AG08396 (cell line): Measurements from ENCODE around the gene PAIP2.
"Not testable (repeated sequence)": the region's sequence is repeated elsewhere in the genome, so short reads cannot be mapped to it uniquely, and the experiment has no call there.

Source experiments
- DNase-seq: peaks from one replicate; pipeline ENCODE4 v3.0.0; 2012; ENCODE audit warnings: low spot score, mixed read lengths

Gene PAIP2, protein sequence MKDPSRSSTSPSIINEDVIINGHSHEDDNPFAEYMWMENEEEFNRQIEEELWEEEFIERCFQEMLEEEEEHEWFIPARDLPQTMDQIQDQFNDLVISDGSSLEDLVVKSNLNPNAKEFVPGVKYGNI

DNA sequence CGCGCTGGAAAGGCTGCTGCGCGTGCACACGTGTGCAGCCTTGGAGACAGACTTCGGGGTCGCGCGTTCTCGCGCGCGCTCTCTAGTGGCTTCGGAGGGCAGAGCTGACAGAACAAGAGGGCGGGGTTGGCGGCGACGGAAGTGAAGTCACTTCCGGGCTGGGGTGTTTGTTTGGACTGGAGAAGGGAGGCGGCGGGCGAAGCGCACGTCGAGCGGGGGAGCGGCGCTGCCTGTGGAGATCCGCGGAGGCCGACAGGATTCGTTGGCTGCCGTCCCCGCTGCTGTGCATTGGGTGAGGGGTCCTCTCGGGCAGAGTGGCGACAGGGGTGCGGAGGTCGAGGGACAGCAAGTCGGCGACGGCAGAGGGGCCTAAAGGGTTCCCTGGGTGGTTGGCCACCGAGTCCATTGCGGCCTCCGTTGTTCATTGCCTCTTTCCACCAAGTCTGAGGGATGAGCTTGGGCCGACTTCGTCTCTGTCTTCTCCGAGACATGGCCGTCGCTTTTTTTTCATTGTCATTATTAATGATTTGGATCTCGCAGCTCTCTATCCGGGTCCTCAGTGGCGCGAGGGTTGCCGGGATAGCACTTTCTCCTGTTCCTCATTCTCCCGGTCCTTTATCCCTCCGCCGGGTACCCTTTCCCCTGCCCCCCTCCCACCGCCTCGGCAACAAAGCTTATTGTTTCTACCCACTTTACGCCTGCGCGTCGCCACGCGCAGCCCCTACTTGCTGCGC is at the start of gene PAIP2:
TSS of gene PAIP2 (plus strand) at position 166 of the 734 bp plus-strand sequence. CDS start 21,931 bp downstream, outside the sequence.
- DNase-seq: peak; percentile 94

DNA sequence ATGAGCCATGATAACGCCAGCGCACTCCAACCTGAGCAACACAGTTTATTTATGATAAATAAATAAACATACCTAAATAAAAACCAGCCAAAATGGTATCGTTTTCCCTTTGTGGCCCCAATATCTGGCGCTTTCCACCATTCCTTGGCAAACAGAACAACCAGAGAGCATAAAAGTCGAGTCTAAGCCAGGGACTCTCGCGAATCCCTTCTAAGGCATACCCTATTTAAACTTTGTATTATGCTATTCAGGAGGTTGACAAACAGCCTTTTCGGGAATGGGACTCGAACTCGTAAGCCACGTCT is 48.5 kb upstream of the PAIP2 start:
- DNase-seq: no peak

DNA sequence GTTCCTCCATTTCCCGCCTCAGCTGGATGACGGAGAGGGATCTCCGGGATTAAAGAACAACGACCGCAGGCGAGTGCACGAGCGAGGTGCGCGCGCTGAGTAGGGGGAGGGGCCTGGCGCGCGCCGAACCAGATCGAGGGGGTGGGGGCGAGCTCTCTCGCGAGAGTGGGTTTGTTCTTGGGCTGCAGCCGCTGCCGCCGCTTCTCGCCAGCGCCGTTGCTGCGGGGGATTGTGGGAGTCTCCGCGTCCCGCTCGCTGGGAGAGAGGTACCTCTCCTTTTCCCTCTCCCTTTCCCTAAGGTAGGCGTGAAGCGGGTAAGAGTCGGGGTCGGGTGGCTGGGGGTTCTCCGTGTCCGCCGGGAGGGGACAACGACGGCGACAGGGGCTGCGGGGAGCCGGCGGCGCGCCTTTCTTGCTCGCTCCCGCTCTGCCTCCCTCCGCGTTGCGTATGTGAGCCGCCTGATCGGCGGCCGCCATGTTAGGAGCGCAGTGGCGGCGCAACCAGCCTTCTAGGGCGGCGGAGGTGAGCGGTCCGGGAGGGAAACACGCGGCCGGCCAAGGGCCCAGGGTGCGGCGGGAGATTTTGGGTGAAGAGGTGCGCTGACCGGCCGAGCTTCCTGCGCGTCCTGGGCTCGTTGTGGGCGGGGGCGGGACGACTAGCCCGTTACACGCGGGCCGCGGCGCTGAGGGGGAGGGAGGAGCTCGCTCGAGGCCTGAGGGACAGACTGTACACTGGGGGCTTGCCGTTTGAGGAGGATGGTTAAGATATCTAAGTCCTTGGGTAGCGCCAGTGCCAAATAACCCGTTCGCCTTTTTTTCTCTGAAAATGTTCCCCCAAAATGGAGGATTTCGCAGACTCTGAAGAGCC is 47.9 kb upstream of the PAIP2 start, which contains the start of gene MATR3:
TSS of gene MATR3 (plus strand) at position 234 of the 867 bp plus-strand sequence. CDS start 13,676 bp downstream, outside the sequence.
- peak; percentile 95 for DNase-seq

DNA sequence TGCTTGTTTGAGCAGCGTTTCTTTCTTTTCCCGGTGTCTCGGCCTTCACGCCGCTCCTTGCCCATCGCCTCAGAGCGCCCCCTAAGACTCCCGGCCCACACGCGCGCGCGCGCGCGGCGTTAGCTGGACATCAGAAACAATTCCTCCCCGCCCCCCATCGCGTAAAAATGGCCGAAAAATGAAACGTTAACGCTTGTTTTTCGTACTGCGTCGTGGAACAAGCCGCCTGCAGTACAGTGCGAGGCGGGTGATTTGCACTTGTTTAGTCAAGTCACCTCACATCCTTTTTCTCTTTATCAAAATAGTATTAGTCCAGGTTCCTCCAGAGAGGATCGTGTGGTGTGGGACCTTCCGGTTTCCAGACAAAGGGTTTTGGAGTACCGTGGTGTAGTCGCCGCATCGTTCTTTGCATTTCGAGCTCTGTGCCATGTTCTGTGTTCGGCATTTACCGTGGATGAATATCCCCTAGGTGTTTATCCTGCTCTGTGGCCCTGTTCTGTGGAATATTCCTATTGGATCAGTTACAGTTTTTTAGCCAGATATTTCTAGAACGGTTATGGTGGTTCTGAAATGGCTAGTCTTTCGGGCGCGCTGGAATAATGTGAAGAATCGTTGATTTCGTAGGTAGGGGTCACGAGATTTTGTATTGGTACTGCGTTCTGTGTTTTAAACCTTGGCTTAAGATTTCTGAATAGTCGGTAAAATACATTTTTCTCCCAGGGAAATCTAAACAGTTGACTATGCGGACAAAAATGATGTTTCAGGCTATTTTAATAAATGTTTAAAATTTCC is 47.1 kb upstream of the PAIP2 start:
- DNase-seq: peak; percentile 65

DNA sequence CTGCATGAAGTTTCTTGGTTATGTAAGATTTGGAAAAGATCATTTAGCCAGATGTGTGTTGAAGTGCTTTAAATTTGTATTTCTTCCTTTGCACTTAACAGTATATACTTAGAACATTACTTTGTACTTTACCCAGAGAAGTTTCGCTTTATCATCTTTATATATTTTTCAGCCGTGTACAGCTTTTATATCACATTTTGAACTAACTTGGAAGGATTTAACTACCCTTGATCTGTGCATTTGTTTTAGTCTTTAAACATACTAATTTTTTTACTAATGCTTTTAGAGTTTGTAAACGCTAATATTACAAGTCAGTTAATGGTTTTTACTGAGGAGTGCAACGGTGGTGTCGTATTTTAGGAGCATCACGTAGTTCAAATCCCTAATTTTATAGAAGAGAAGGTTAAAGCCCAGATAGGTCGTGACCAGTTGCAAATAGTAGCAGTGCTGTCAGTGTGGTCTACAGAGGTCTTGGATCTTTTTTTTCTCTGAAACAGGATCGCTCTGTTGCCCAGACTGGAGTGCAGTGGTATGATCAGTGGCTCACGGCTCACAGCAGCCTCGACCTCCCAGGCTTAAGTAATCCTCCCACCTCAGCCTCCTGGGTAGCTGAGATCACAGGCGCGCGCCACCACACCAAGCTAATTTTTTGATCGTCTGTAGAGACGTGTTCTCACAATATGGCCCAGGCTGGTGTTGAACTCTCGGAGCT is 46.2 kb upstream of the PAIP2 start:
- DNase-seq: no peak

- no peak for DNase-seq
These were observed 45.5 kb upstream of the PAIP2 start for GRCh38 chr5:139296198-139296597.

DNA sequence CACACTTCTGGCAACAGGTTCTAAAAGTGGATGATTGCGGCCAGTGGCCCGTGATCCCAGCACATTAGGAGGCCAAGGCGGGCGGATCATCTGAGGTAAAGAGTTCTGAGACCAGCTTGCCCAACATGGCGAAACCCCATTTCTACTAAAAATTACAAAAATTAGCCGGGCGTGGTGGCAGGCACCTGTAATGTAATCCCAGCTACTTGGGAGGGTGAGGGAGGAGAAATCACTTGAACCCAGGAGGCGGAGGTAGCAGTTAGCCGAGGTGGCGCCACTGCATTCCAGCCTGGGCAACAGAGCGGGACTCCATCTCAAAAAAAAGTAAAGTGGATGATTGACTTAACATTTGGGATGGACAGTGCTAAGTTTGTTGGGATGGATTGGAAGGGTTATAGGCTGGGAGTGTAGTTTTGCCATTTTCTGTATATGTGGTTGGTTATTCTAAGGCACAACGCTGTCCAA is 44.8 kb upstream of the PAIP2 start:
- no peak for DNase-seq

GRCh38 chr5:139297439-139298133 is 44.1 kb upstream of the PAIP2 start:
- DNase-seq: no peak

DNA sequence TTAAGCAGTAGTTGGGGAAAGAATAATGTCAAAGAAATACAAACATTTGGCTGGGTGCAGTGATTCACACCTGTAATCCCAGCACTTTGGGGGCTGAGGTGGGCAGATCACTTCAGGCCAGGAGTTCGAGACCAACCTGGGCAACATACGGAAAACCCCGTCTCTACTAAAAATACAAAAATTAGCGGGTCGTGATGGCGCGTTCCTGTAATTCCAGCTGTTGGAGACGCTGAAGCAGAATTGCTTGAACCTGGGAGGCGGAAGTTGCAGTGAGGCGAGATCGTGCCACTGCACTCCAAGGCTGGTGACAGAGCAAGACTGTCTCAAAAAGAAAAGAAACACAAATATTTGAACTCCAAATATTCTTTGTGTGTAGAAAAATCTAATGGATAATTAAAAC is 43.4 kb upstream of the PAIP2 start:
- DNase-seq: no peak

DNA sequence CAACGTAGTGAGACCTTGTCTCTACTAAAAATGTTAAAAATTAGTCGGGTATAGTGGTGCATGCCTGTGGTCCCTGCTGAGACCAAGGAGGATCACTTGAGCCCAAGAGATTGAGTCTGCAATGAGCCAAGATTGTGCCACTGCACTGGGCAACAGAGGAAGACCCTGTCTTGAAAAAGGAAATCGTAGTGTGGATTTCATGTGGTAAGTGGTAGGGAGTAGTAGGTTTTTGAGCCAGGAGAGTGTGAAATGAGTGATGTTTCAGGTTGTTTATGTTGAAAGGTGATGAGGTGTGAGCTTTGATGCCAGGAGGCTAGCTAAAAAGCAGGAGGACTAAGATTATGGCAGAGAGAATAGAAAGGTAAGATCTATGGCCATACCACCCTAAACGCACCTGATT is 42.2 kb upstream of the PAIP2 start:
- no peak for DNase-seq

GRCh38 chr5:139301808-139302499 is 39.7 kb upstream of the PAIP2 start:
- DNase-seq: no peak

GRCh38 chr5:139304391-139305324 is 37.0 kb upstream of the PAIP2 start:
- no peak for DNase-seq

- no peak for DNase-seq
These were observed 35.5 kb upstream of the PAIP2 start for GRCh38 chr5:139306197-139306596.

DNA sequence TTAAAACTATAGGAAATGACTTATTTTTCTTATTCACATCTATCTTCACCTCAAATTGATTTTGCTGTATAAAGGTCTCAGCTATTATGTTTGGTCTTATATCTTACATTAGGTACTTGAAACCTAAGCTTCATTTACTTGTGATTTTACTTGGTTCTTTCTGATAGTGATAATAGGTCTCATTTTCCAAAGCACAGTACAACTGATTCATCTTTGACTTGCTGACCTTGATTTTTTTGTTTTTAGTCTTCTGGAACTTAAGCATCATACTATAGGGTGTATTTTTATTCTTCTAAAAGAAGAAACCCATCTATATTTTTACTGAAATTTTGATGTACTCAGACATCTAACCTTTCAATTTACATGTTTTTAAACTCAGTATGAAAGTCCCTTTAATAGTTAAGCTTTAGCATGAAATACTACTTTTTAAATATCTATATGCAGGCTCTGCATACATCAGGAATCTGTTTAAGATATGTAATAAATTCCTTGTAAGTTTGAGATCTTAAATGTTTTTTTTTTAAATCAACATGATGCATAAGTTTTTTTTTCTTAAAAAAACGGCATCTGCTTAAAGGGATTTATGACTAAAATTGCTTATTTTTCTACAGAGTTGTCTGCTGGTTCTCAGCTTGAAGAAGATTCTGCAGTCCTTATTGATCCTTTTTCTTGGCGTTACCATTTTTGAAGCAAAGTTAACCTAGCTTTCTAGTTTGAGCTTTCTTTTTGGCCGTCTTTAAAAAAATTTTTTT is 34.9 kb upstream of the PAIP2 start:
- DNase-seq: no peak

GRCh38 chr5:139308797-139309196 is 32.9 kb upstream of the PAIP2 start:
- DNase-seq: no peak

GRCh38 chr5:139310715-139311186 is 30.9 kb upstream of the PAIP2 start:
- DNase-seq: not testable (repeated sequence)

GRCh38 chr5:139312075-139312474 is 29.6 kb upstream of the PAIP2 start:
- DNase-seq: no peak

- no peak for DNase-seq
These were observed 27.4 kb upstream of the PAIP2 start for GRCh38 chr5:139314276-139314675.
